GM15510 (cell line): Measurements from ENCODE around the gene OTOA.

Experiments
- POLR2A ChIP-seq: IDR thresholded peaks from 3 replicates; pipeline ENCODE4 v1.6.1; 2011; ENCODE audit warnings: borderline replicate concordance; ENCODE audit not compliant: insufficient read length; ENCODE audit errors: extremely low read depth

Gene OTOA

GRCh38 chr16:21664801-21665492, 1.2 kb downstream of the OTOA start:
- TF ChIP-seq POLR2A = no peak

- no peak for TF ChIP-seq POLR2A
These were observed 3.0 kb downstream of the OTOA start for GRCh38 chr16:21666772-21667171.

GRCh38 chr16:21667575-21667974, 3.8 kb downstream of the OTOA start:
- TF ChIP-seq POLR2A = no peak

- no peak for TF ChIP-seq POLR2A
These were observed 9.7 kb downstream of the OTOA start for GRCh38 chr16:21673469-21673868.

- TF ChIP-seq POLR2A = no peak
These were observed 19.4 kb downstream of the OTOA start for GRCh38 chr16:21683184-21683583.

GRCh38 chr16:21684199-21684598, 20.4 kb downstream of the OTOA start:
- TF ChIP-seq POLR2A = no peak

- no peak for TF ChIP-seq POLR2A
These were observed 21.3 kb downstream of the OTOA start for GRCh38 chr16:21685034-21685455.

GRCh38 chr16:21689107-21689506, 25.3 kb downstream of the OTOA start:
- TF ChIP-seq POLR2A = no peak

GRCh38 chr16:21694609-21695008, 30.8 kb downstream of the OTOA start:
- TF ChIP-seq POLR2A = no peak

- TF ChIP-seq POLR2A = no peak
These were observed 33.3 kb downstream of the OTOA start for GRCh38 chr16:21697032-21697431.

- no peak for TF ChIP-seq POLR2A
These were observed 34.6 kb downstream of the OTOA start for GRCh38 chr16:21698169-21699032.

- TF ChIP-seq POLR2A = no peak
These were observed 37.5 kb downstream of the OTOA start for GRCh38 chr16:21701271-21701670.

GRCh38 chr16:21702276-21702675, 38.5 kb downstream of the OTOA start:
- no peak for TF ChIP-seq POLR2A

- no peak for TF ChIP-seq POLR2A
These were observed 39.4 kb downstream of the OTOA start for GRCh38 chr16:21703156-21703555.

GRCh38 chr16:21703589-21704174, 39.9 kb downstream of the OTOA start:
- no peak for TF ChIP-seq POLR2A

GRCh38 chr16:21704266-21704665, 40.5 kb downstream of the OTOA start:
- no peak for TF ChIP-seq POLR2A

- no peak for TF ChIP-seq POLR2A
These were observed 41.0 kb downstream of the OTOA start for GRCh38 chr16:21704733-21705132.
